Heart left ventricle (tissue), 13 donors: ENCODE data around the gene MRPL37.

Source experiments
- CTCF ChIP-seq, 12 donors: fragments of 200-600 bp; sonication (generic) in 4 of 12; IDR thresholded peaks; one replicate each; pipeline versions ENCODE4 v1.5.0 to v1.8.0; 2018 to 2022; ENCODE audit warnings: antibody characterized with exemption in 12 of 12, mild to moderate bottlenecking in 5 of 12
- POLR2A ChIP-seq, 2 donors: fragments of 450-650 bp; IDR thresholded peaks; one replicate each; pipeline ENCODE4 v1.6.1; 2017; ENCODE audit warnings: antibody characterized with exemption in 2 of 2, mild to moderate bottlenecking in 2 of 2, moderate library complexity in 2 of 2
- donor health status: ischemic (EF 13 %, LVEDD 7.1; RV severe dilation, severe dysfunction).
- donor health status: DM: no; HTN: yes; CAD: no.
- donor health status: DM: no; HTN: no; CAD: no.
- donor health status: ischemic (EF 25% LVEDD 6.9; RV normal size, moderate dysfunction).
- donor health status: ischemic (EF 25% LVEDD 5.7; RV mildly dilated, moderate dysfunction).
- donor health status: ischemic (EF 35%, LVEDD 5.7; RV mildly dilated, moderate dysfunction).
- donor health status: nonischemic (EF 11% LVEDD 7.7; RV severe dilation, severe dysfunction).
- donor health status: DM: yes; HTN: yes; CAD: no.
- donor health status: PGD.
- donor health status: ischemic (EF 29% LVEDD 5.4; RV normal size, mild dysfunction).
- donor health status: nonischemic (EF 23%, LVEDD 6.1; RV moderate dilation, normal function).

DNA sequence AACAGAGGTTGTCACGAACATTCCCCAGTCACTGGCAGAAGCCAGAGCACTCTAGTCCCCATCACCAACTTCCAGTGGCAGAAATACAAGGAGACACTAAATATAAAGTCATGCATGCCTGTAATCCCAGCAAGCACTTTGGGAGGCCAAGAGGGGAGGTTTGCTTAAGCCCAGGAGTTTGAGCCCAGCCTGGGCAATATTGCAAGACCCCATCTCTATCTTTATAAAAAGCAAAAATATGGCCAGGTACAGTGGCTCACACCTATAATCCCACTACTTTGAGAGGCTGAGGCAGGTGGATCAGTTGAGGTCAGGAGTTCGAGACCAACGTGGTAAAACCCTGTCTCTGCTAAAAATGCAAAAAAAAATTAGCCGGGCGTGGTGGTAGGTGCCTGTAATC, 6.5 kb upstream of the MRPL37 start:
- no peak for TF ChIP-seq POLR2A (IDR thresholded peaks at IDR 0.05)
- TF ChIP-seq CTCF (IDR thresholded peaks at IDR 0.05), result no peak
